Measurements from ENCODE around the gene NOX3.

DNA sequence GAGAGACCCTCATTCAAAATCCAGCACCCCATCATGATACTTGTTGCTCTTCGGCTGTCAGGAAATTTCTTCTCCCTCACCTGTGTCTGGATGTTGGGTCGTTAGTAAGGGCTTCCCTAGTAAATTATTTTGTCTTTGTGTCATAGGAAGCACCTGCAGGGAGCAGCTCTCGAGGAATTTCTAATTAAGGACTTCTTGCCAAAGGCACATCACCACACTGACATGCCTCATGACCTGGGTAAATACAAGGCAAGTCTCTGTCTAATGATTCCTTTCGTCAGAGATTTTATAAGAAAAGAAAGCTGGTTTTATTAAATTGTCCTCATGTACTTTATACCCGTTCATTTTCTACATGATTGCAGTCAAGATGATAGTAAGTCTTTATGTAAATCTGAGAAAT is at the start of gene NOX3:
- TF ChIP-seq EZH2 (optimal IDR thresholded peaks at IDR 0.05; ENCODE audit: low read depth, low read length): no peak
- no peak for TF ChIP-seq CTCF (IDR thresholded peaks at IDR 0.05; ENCODE audit: low read length)

All from MM.1S (cell line).